Skin epidermis (tissue), 12 donors: ENCODE measurements around the gene CAMK2G.
"Not testable (repeated sequence)": the region's sequence is repeated elsewhere in the genome, so short reads cannot be mapped to it uniquely, and the experiment has no call there.

Experiments
- H3K27ac ChIP-seq, 21 experiments: fragments of 200-600 bp; sonication (generic) in 11 of 21; one replicate each; pipeline ENCODE4 v1.5.0; 2020; ENCODE audit warnings: mild to moderate bottlenecking in 3 of 21, inconsistent platforms in 2 of 21, moderate library complexity in 2 of 21
- H3K4me3 ChIP-seq, 7 experiments: fragments of 200-600 bp; sonication (generic) in 2 of 7; one replicate each; pipeline ENCODE4 v1.5.0; 2020; ENCODE audit warnings: inconsistent platforms in 2 of 7, mild to moderate bottlenecking in 2 of 7, moderate library complexity in 1 of 7

The CAMK2G gene

GRCh38 chr10:73806176-73806950 lies 68.0 kb downstream of the CAMK2G start:
- Histone ChIP-seq H3K27ac (peak overlapping the region in 4 of 21 experiments; percentile 2 to 21 (median 18)), H3K4me3 (no peak overlapping the region)

GRCh38 chr10:73803680-73804286 lies 70.6 kb downstream of the CAMK2G start:
- Histone ChIP-seq H3K27ac (peak overlapping the region in 9 of 21 experiments; percentile 5 to 69 (median 37)), H3K4me3 (no peak overlapping the region)

GRCh38 chr10:73802276-73802991 lies 71.9 kb downstream of the CAMK2G start:
- Histone ChIP-seq H3K4me3 (no peak overlapping the region), H3K27ac (peak overlapping the region in 15 of 21 experiments; percentile 4 to 69 (median 27))

- Histone ChIP-seq H3K27ac (no peak overlapping the region), H3K4me3 (no peak overlapping the region)
Observed at GRCh38 chr10:73801253-73801590, 73.1 kb downstream of the CAMK2G start.

DNA sequence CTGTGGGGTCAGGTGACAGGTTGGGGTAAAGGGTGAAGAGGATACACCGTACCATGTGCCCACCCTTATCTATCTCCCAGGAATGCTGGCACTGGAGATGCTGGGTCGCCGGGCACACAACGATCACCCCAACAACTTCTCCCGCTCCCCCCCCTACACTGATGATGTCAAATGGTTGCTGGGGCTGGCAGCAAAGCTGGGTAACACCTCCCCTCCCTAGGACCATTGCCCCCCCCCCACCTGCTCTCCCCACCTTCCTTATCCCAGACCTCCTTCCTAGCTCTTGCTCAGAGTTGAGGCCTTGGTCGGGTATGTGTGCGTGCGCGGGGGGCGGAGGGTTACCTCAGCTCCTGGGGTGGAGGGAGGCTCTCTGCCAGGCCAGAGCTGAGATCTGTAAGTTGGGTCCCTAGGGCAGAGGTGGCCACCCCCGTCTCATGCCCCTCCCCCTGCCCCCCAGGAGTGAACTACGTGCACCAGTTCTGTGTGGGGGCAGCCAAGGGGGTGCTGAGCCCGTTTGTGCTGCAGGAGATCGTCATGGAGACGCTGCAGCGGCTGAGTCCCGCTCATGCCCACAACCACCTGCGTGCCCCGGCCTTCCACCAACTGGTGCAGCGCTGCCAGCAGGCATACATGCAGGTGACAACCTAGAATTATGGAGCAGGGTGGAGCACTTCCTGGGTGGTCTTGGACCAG lies 73.6 kb downstream of the CAMK2G start:
- Histone ChIP-seq H3K4me3 (no peak overlapping the region), H3K27ac (no peak overlapping the region)

- no peak overlapping the region for H3K4me3 ChIP-seq
- peak overlapping the region in 1 of 21 experiments; percentile 25 for H3K27ac ChIP-seq
Observed at GRCh38 chr10:73799899-73800559, 74.3 kb downstream of the CAMK2G start.

DNA sequence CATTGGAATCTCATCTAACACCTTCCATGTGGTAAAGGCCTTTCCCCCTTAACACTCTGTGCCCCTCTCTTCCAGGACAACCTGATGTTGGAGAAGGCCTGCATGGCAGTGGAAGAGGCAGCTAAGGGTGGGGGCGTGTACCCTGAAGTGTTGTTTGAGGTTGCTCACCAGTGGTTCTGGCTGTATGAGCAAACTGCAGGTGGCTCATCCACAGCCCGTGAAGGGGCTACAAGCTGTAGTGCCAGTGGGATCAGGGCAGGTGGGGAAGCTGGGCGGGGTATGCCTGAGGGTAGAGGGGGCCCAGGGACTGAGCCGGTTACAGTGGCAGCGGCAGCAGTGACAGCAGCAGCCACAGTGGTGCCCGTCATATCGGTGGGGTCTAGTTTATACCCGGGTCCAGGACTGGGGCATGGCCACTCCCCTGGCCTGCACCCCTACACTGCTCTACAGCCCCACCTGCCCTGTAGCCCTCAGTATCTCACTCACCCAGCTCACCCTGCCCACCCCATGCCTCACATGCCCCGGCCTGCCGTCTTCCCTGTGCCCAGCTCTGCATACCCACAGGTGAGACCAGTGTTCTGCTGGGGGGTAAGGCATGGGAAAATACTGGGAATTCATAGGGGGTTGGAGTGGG lies 75.3 kb downstream of the CAMK2G start:
- H3K27ac ChIP-seq = peak overlapping the region in 1 of 21 experiments; percentile 25
- H3K4me3 ChIP-seq = no peak overlapping the region

DNA sequence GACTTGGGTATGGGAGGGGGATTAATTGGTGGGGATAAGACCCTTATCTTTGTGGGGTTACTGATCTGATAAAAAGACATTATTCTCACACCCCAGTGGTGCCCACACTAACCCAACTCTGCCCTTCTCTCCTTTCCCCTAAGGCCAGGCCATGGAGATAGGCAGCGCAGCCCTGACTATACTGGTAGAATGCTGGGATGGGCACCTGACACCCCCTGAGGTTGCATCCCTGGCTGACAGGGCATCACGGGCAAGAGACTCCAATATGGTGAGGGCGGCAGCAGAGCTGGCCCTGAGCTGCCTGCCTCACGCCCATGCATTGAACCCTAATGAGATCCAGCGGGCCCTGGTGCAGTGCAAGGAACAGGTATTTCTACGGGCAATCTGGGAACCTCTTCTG lies 76.3 kb downstream of the CAMK2G start:
- H3K27ac ChIP-seq = no peak overlapping the region
- H3K4me3 ChIP-seq = no peak overlapping the region

GRCh38 chr10:73797324-73798025 lies 76.9 kb downstream of the CAMK2G start:
- Histone ChIP-seq H3K4me3 (no peak overlapping the region), H3K27ac (no peak overlapping the region)

GRCh38 chr10:73796766-73797165 lies 77.6 kb downstream of the CAMK2G start:
- H3K27ac ChIP-seq = no peak overlapping the region
- H3K4me3 ChIP-seq = no peak overlapping the region

DNA sequence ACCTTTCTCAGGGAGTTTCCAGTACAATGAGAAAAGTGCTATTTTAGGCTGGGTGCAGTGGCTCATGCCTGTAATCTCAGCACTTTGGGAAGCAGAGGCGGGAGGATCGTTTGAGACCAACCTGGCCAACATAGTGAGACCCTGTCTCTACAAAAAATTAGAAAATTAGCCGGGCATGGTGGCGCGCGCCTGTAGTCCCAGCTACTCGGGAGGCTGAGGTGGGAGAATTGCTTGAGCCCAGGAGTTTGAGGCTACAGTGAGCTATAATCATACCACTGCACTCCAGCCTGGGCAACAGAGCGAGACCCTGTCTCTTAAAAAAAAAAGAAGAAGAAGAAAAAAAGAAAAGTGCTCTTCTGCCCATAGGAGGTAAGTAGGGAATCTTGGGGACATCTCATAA lies 78.3 kb downstream of the CAMK2G start:
- H3K4me3 ChIP-seq, H3K27ac ChIP-seq: not testable (repeated sequence)

GRCh38 chr10:73795491-73795890 lies 78.9 kb downstream of the CAMK2G start:
- H3K27ac ChIP-seq, H3K4me3 ChIP-seq: not testable (repeated sequence)

- Histone ChIP-seq H3K4me3 (no peak overlapping the region), H3K27ac (no peak overlapping the region)
Observed at GRCh38 chr10:73793456-73793855, 80.9 kb downstream of the CAMK2G start.

DNA sequence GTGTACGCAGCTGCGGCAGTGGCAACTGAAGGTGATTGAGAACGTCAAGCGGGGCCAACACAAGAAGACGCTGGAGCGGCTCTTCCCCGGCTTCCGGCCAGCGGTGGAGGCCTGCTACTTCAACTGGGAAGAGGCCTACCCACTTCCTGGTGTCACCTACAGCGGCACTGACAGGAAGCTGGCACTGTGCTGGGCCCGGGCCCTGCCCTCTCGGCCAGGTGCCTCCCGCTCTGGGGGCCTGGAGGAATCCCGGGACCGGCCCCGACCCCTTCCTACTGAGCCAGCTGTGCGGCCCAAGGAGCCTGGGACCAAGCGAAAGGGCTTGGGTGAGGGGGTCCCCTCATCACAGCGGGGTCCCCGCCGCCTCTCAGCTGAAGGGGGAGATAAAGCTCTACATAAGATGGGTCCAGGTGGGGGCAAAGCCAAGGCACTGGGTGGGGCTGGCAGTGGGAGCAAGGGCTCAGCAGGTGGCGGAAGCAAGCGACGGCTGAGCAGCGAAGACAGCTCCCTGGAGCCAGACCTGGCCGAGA lies 82.4 kb downstream of the CAMK2G start:
- no peak overlapping the region for H3K27ac ChIP-seq
- no peak overlapping the region for H3K4me3 ChIP-seq

DNA sequence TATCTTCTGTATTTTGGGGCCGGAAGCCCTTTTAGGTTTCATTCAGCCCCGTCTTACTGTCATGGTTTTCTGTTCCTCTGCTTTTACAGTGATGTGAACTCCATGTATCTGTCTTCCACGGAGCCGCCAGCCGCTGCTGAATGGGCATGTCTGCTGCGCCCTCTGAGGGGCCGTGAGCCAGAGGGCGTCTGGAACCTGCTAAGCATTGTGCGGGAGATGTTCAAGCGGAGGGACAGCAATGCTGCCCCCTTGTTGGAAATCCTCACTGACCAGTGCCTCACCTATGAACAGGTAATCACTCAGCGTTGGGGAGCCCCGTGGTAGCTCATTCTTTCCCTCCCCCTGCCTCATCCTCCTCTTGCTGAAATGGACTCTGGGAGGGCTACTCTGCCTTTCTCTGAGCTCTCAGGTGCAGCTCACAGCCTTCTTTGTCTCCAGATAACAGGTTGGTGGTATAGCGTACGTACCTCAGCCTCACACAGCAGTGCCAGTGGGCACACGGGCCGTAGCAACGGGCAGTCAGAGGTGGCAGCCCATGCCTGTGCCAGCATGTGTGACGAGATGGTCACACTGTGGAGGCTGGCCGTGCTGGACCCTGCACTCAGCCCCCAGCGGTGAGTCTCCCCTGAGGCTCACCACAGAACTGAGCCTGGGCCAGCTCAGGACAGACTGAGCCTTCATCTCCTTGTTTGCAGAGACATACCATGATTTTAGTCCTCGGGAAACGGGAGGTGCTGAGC lies 83.3 kb downstream of the CAMK2G start:
- no peak overlapping the region for H3K4me3 ChIP-seq
- H3K27ac ChIP-seq = no peak overlapping the region

- Histone ChIP-seq H3K4me3 (no peak overlapping the region), H3K27ac (no peak overlapping the region)
Observed at GRCh38 chr10:73789659-73790055, 84.7 kb downstream of the CAMK2G start.

- H3K4me3 ChIP-seq = no peak overlapping the region
- H3K27ac ChIP-seq = no peak overlapping the region
Observed at GRCh38 chr10:73788864-73789658, 85.3 kb downstream of the CAMK2G start.
